Esophagus muscularis mucosa (tissue), 4 donors: Measurements from ENCODE around the gene SNX11. TPM values are rescaled to one million over a fixed set of nuclear protein-coding genes. Genes with fewer than 3 reads are reported as not detected.

Experiments
- DNase-seq: peaks from one replicate; pipeline ENCODE4 v3.0.0-alpha.2; 2017; ENCODE audit errors: extremely low spot score
- H3K27ac ChIP-seq, 4 donors: fragments of 200-600 bp; sonication (generic); replicated peaks in 1 of 4; 1 replicate in 3 of 4; 2 replicates in 1 of 4; pipeline ENCODE4 v1.5.1; 2016 to 2019; ENCODE audit warnings: mild to moderate bottlenecking in 1 of 4
- H3K27me3 ChIP-seq, 4 donors: fragments of 200-600 bp; sonication (generic); one replicate each; pipeline versions ENCODE4 v1.5.1 to v1.6.0; 2016 to 2019
- H3K36me3 ChIP-seq, 4 donors: fragments of 200-600 bp; sonication (generic); one replicate each; pipeline ENCODE4 v1.5.1; 2016 to 2019
- H3K4me1 ChIP-seq, 4 donors: fragments of 200-600 bp; sonication (generic); one replicate each; pipeline ENCODE4 v1.5.1; 2016 to 2019
- H3K4me3 ChIP-seq, 4 donors: fragments of 200-600 bp; sonication (generic); 1 replicate in 2 of 4; 2 replicates in 2 of 4; pipeline ENCODE4 v1.5.1; 2016 to 2019; ENCODE audit warnings: mild to moderate bottlenecking in 4 of 4, moderate library complexity in 1 of 4
- H3K9me3 ChIP-seq, 4 donors: fragments of 200-600 bp; sonication (generic); 1 replicate in 3 of 4; 2 replicates in 1 of 4; pipeline ENCODE4 v1.5.1; 2016 to 2019
- CTCF ChIP-seq, 3 experiments: fragments of 200-600 bp in 2 of 3; fragments of 450-650 bp in 1 of 3; sonication (generic) in 2 of 3; IDR thresholded peaks; one replicate each; pipeline ENCODE4 v1.5.1; 2017 to 2019; ENCODE audit warnings: antibody characterized with exemption in 3 of 3, mild to moderate bottlenecking in 2 of 3, moderate library complexity in 1 of 3
- EP300 ChIP-seq: sonication (generic); formaldehyde crosslinking; IDR thresholded peaks from one replicate; pipeline ENCODE4 v1.6.1; 2017; ENCODE audit warnings: antibody characterized with exemption
- POLR2A ChIP-seq: fragments of 450-650 bp; IDR thresholded peaks from one replicate; pipeline ENCODE4 v1.6.1; 2017; ENCODE audit warnings: antibody characterized with exemption, moderate library complexity, mild to moderate bottlenecking, low read depth
- POLR2AphosphoS5 ChIP-seq, 2 donors: sonication (generic); formaldehyde crosslinking; IDR thresholded peaks; one replicate each; pipeline ENCODE4 v1.6.1; 2017; ENCODE audit warnings: antibody characterized with exemption in 2 of 2
- whole genome bisulfite sequencing: methylation state at CpG from one replicate; pipeline ENCODE4 v1.1.5; 2018; 5-methylcytosine and 5-hydroxymethylcytosine counted together
- intact Hi-C: fragments of 100-400 bp; cut with DNase I; formaldehyde crosslinking; loops from one replicate; pipeline ENCODE4 v1.15.1; 2023
- total RNA-seq, 4 donors: library from RNA; depleted of rRNA; stranded (reverse); fragments of >200 nt; gene quantifications; one replicate each; pipeline versions ENCODE4 v1.1.0 to v1.2.1, GENCODE V29; 2016

Gene SNX11
- total RNA-seq, 4 donors from 2014 or later, result 16.1 to 22.0 (median 20.3) TPM

DNA sequence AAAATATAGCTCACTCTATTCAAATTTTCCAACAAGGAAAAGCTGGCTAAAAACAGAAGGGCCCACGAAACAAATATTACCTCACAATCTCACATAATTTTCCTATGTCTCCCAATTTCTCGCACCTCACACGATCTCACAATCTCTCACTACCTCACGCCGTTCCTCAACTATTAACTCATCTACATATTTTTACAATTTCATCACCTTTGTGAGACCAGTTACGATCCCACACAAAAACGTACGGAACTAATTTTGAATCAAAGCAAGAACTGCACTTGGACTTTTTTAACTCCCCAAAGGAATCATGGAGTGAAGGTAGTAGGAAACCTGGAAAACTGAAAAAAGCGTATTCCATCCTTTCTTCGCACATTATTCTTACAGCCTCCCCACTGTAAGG is 7.4 kb upstream of the SNX11 start:
- Histone ChIP-seq H3K27ac (peak overlapping the region; percentile 89 to 98 (median 94)), H3K27me3 (no peaks in the 10 kb centered on the region), H3K9me3 (peaks cover 0 to 3% (median 0%) of the 10 kb centered on the region in 4 donors), H3K4me1 (peaks cover 15 to 41% (median 25%) of the 10 kb centered on the region in 4 donors), H3K36me3 (peaks cover 0 to 9% (median under 1%) of the 10 kb centered on the region in 4 donors), H3K4me3 (peak overlapping the region; percentile 86 to 99 (median 94))
- TF ChIP-seq POLR2AphosphoS5 (IDR thresholded peaks at IDR 0.05) (peak in 1 of 2 donors; percentile 33), POLR2A (no peak)
- WGBS, result 24% methylated on average over 10 of the region's 10 CpGs
- no peak for DNase-seq
- intact Hi-C loops, result no loop called here

DNA sequence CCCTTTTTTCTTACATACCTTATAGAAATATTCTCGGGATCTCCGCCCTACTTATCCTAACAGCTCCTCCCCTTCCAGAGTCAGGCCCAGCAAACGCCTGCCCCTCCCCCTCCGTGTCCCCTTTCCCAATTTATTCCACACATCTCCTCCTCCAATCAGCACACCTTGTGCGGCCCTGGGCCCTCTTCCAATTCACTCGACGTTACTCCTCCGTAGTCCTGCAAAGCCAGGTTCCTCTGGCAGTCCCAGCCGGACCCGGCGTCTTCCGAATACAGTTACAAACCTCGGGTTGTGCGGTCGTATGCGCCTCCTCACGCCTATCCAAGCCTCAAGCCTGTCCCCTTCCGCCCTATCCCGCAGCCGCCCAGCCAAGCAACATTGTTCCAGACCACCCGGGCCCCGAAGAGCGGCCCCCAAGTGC is 7.0 kb upstream of the SNX11 start:
- Histone ChIP-seq H3K4me3 (peak overlapping the region; percentile 86 to 99 (median 94)), H3K4me1 (peaks cover 15 to 41% (median 25%) of the 10 kb centered on the region in 4 donors), H3K9me3 (peaks cover 0 to 3% (median 0%) of the 10 kb centered on the region in 4 donors), H3K27ac (peak overlapping the region; percentile 89 to 98 (median 94)), H3K27me3 (no peaks in the 10 kb centered on the region), H3K36me3 (peaks cover 0 to 5% (median 0%) of the 10 kb centered on the region in 4 donors)
- WGBS, result 1% methylated on average over 17 of the region's 23 CpGs
- TF ChIP-seq POLR2AphosphoS5 (IDR thresholded peaks at IDR 0.05) (no peak), CTCF (IDR thresholded peaks at IDR 0.05) (no peak), EP300 (no peak), POLR2A (no peak)
- no peak for DNase-seq
- intact Hi-C loops, result no loop called here

DNA sequence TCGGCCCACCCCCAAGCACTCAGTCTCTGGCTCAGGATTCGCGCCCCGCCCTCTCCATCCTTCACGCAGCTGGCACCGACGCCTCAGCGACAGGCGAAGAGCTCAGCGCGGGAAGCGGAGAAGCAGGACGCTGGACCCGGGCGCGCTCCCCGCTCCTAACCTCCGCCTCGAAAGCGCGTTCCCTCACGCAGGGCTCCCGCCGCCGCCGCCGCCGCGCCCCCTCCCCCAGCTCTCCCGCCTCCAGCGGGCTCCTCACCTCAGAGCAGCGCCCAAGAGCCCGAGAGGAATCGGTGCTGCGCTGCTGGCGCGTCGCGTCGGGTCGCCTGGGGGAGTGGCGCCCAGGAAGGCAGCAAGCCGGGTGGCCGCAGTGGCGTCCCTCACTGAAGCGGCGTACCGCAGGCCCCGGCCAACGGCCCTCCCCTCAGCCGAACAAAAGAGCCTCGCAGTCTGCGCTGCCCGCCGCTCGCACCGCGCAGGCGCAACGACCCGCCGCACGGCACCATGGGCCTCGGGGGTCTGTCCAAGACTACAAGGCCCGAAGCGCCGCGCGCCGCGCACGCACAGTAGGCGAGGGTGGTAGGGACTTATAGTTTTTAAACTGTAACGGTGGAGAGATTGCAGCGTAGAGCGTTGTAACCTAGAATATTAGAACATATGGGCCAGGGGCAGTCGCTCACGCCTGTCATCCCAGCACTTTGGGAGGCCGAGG is 6.4 kb upstream of the SNX11 start, which contains the start of gene CBX1:
TSS of gene CBX1 (minus strand) at position 467 of the 709 bp plus-strand sequence. CDS start 24,474 bp downstream, outside the sequence.
- Histone ChIP-seq H3K27me3 (no peaks in the 10 kb centered on the region), H3K4me1 (peaks cover 15 to 41% (median 26%) of the 10 kb centered on the region in 4 donors), H3K9me3 (peaks cover 0 to 3% (median 0%) of the 10 kb centered on the region in 4 donors), H3K36me3 (no peaks in the 10 kb centered on the region), H3K27ac (peak within 1 kb of the TSS; percentile 89 to 98 (median 94)), H3K4me3 (peak within 1 kb of the TSS; percentile 86 to 99 (median 94))
- peak; percentile 97 for DNase-seq
- intact Hi-C loops, result no loop called here
- WGBS, result 0% methylated on average over 3 of the region's 79 CpGs
- TF ChIP-seq CTCF (IDR thresholded peaks at IDR 0.05) (no peak), EP300 (no peak), POLR2A (peak; percentile 57), POLR2AphosphoS5 (IDR thresholded peaks at IDR 0.05) (peak; percentile 92 to 96)

- TF ChIP-seq CTCF (IDR thresholded peaks at IDR 0.05) (no peak), EP300 (no peak), POLR2AphosphoS5 (IDR thresholded peaks at IDR 0.05) (no peak), POLR2A (no peak)
- Histone ChIP-seq H3K27ac (peak overlapping the region in 2 of 4 donors; percentile 89 to 93), H3K4me3 (peak overlapping the region in 3 of 4 donors; percentile 86 to 99 (median 91)), H3K9me3 (peaks cover 0 to 3% (median 0%) of the 10 kb centered on the region in 4 donors), H3K36me3 (no peaks in the 10 kb centered on the region), H3K27me3 (no peaks in the 10 kb centered on the region), H3K4me1 (peaks cover 15 to 46% (median 32%) of the 10 kb centered on the region in 4 donors)
- intact Hi-C loops, result no loop called here
- no peak for DNase-seq
- 79% methylated on average over 19 of the region's 19 CpGs for WGBS
These were observed 5.4 kb upstream of the SNX11 start for GRCh38 chr17:48102043-48102750.
